Activated CD8-positive, alpha-beta memory T cell treated with anti-CD3 and anti-CD28 coated beads, Interleukin-2, amount 10 ng/mL, durations not matched to agents 7 days and 5 days (primary cell): Measurements from ENCODE around the gene CAMTA2. TPM values are rescaled to one million over a fixed set of nuclear protein-coding genes. Genes with fewer than 3 reads are reported as not detected.

Experiments
- ATAC-seq: fragments of 150-1000 bp; cut with Tn5 transposase; one replicate; pipeline ENCODE4 v1.10.0; 2021; ENCODE audit warnings: moderate library complexity
- CTCF ChIA-PET: fragments of 350-600 bp; sonication (Branson Sonifier 250); formaldehyde crosslinking; loops from one replicate; lab custom pipeline; 2021; ENCODE audit warnings: antibody characterized with exemption; lab: Charles Lee
- DNase-seq: peaks from one replicate; pipeline ENCODE4 v3.0.0-alpha.2; 2020
- H3K27ac Mint-ChIP-seq: one replicate; pipeline ENCODE4 v1.8.0; 2021; ENCODE audit warnings: mild to moderate bottlenecking, mixed read lengths
- H3K27me3 Mint-ChIP-seq: one replicate; pipeline ENCODE4 v1.8.0; 2021; ENCODE audit warnings: mixed read lengths
- H3K36me3 Mint-ChIP-seq: one replicate; pipeline ENCODE4 v1.8.0; 2021; ENCODE audit warnings: mild to moderate bottlenecking, mixed read lengths
- H3K4me1 Mint-ChIP-seq: one replicate; pipeline ENCODE4 v1.8.0; 2021; ENCODE audit warnings: mixed read lengths
- H3K4me3 Mint-ChIP-seq: one replicate; pipeline ENCODE4 v1.8.0; 2021; ENCODE audit warnings: mild to moderate bottlenecking, moderate library complexity, mixed read lengths
- H3K9me3 Mint-ChIP-seq: one replicate; pipeline ENCODE4 v1.8.0; 2022; ENCODE audit warnings: low read depth, mixed read lengths
- total RNA-seq, 2 experiments: library from RNA; stranded (reverse); gene quantifications; one replicate each; pipeline ENCODE4 v1.2.3, GENCODE V29; 2021

Gene CAMTA2
- total RNA-seq, 2 experiments from 2014 or later = 60.6 to 72.5 TPM

DNA sequence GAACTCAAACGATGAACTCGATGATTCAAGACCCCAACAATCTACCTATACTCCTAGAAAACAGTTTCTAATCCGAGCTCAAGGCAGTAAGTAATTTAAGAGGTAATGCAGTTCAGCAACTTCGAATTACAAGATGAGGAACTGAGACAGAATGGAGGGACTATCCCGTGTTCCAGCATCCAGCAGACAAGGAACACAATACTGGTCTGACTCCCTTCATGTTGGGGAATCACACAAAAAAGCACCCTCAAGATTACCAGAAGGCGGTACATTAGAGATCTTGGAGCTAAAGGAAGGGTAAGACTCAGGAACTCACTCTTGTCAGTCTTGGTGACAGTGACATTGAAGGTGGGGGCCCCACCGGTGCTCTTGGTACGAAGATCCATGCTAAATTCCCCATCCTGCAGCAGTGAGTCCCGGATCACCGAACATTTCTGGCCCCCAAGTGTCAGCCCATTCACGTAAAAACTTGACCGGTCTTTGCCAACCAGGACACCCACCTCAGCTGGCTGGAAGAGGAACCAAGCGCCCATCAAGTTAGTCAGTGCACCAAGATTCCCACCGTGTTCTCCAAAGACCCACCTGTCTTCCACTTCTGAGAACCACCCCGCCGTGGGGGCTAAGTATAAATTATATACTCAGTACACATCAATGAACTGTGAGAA is 41.0 kb downstream of the CAMTA2 start:
- peak overlapping the region; percentile 92 for H3K27ac Mint-ChIP-seq
- CTCF ChIA-PET = interaction anchor here (0.7 to 4.4 kb wide), 5 partner anchors 21 to 802 kb away, joined by 3 to 34 read pairs (median 5); partner anchors contain the start of gene SPAG7
- ATAC-seq (no peak), DNase-seq (no peak)
- peak overlapping the region; percentile 98 for H3K4me3 Mint-ChIP-seq
- no peaks in the 10 kb centered on the region for H3K9me3 Mint-ChIP-seq
- peaks cover 58% of the 10 kb centered on the region for H3K4me1 Mint-ChIP-seq
- H3K36me3 Mint-ChIP-seq = peaks cover 57% of the 10 kb centered on the region
- H3K27me3 Mint-ChIP-seq = no peaks in the 10 kb centered on the region

DNA sequence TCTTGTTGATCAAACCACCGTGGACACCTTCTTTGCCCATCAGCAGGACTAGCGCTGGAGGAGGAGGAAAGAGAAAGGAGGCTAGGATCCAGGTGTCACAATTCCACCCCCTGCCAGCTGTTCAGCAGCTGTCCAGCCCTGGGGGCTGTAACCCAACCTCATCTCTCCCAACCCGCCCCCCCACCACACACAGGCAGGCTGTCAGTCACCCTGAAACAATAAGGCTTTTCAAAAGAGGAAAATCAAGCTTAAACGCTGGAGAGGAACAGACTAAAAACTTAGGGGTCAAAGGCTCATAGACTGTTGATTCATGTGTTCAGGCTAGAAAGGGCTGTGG is 41.6 kb downstream of the CAMTA2 start:
- peaks cover 62% of the 10 kb centered on the region for H3K36me3 Mint-ChIP-seq
- peaks cover 52% of the 10 kb centered on the region for H3K4me1 Mint-ChIP-seq
- ATAC-seq = no peak
- H3K9me3 Mint-ChIP-seq = no peaks in the 10 kb centered on the region
- H3K27ac Mint-ChIP-seq = peak overlapping the region; percentile 92
- CTCF ChIA-PET = interaction anchor here (0.7 to 4.4 kb wide), 4 partner anchors 21 to 802 kb away, joined by 3 to 34 read pairs (median 7); partner anchors contain the start of gene SPAG7
- no peak for DNase-seq
- H3K27me3 Mint-ChIP-seq = no peaks in the 10 kb centered on the region
- peak overlapping the region; percentile 98 for H3K4me3 Mint-ChIP-seq

DNA sequence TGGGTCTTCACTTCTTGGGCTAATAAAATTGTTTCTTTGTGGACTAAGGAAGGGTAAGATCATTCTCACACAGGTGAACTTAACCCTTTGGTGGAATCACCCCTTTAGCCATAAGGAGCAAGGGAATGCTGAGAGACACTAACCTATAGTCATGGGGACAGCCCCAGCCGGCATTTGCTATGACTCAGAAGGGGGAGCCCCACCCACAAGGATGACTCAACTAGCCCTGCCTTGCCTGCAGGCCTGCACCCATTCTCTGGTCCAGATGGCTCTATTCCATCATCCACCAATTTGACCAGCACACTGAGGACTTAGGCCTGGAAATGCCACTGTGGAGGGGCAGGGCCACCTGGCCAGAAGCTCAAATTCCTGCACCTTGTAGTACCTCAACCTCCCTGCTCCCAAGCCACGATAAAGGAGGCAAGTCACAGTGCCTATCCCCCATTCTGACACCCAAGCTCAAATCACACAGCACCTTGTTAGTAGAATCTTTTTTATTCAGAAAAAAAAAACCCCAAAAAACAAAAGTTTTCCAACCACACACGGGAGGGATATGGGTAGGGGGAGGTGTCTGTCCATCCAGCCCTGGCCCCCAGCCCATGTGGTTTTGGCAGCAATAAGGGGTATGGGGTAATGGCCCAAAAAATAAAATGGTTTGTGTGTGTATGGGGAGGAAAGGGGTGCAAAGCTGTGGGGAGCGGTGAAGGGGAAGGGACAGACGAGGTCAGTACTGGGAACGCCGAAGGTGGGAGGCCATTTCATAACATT is 42.1 kb downstream of the CAMTA2 start:
- H3K4me1 Mint-ChIP-seq = peaks cover 47% of the 10 kb centered on the region
- CTCF ChIA-PET = interaction anchor here (1.2 to 4.4 kb wide), 4 partner anchors 22 to 86 kb away, joined by 4 to 34 read pairs (median 7); partner anchors contain the start of gene SPAG7

DNA sequence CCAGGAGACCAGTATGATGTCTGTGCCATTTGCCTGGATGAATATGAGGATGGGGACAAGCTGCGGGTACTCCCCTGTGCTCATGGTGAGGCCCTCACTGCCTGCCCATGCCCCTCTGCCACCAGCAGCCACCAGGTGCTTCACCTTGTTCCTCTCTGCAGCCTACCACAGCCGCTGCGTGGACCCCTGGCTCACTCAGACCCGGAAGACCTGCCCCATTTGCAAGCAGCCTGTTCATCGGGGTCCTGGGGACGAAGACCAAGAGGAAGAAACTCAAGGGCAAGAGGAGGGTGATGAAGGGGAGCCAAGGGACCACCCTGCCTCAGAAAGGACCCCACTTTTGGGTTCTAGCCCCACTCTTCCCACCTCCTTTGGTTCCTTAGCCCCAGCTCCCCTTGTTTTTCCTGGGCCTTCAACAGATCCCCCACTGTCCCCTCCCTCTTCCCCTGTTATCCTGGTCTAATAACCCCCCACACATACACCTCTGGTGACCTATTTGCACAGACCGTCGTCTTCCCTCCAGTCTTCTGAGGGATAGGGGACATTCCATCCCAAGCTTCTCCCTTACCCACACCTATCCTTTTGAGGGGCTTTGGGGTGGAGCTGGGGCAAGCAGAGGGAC is 42.8 kb downstream of the CAMTA2 start:
- Mint-ChIP-seq H3K4me3 (peak overlapping the region; percentile 98), H3K9me3 (no peaks in the 10 kb centered on the region), H3K4me1 (peaks cover 45% of the 10 kb centered on the region), H3K27ac (peak overlapping the region; percentile 92), H3K36me3 (peaks cover 68% of the 10 kb centered on the region), H3K27me3 (no peaks in the 10 kb centered on the region)
- CTCF ChIA-PET = interaction anchor here (1.3 to 4.4 kb wide), 3 partner anchors 23 to 87 kb away, joined by 4 to 34 read pairs (median 9); partner anchors contain the start of gene SPAG7
- ATAC-seq (no peak), DNase-seq (peak; percentile 67)

More for the DNA sequence above, 42.1 kb downstream of the CAMTA2 start:
- peak; percentile 94 for DNase-seq
- peak; percentile 40 for ATAC-seq
- no peaks in the 10 kb centered on the region for H3K9me3 Mint-ChIP-seq
- H3K36me3 Mint-ChIP-seq = peaks cover 64% of the 10 kb centered on the region
- peak overlapping the region; percentile 98 for H3K4me3 Mint-ChIP-seq
- H3K27me3 Mint-ChIP-seq = no peaks in the 10 kb centered on the region
- peak overlapping the region; percentile 92 for H3K27ac Mint-ChIP-seq

DNA sequence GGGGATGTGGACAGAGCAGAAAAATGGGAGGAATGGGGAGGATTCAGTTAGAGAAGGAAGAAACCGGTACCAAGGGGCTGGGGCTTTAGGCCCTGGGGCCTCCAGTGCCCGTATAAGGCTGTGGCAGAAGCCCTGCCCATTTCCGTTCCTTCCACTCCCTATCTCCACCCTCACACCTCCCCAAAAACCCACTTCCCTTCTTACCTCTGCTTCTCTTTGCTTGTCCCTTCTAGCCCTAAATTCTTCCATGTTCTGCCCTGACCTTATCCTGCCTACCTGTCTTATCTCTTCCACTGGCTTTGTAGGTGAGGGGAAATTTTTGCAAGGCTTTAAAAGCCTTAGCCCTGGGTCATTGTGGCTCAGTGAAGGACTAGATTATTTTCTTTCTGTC is 43.3 kb downstream of the CAMTA2 start:
- H3K9me3 Mint-ChIP-seq = no peaks in the 10 kb centered on the region
- DNase-seq = peak; percentile 84
- peaks cover 47% of the 10 kb centered on the region for H3K4me1 Mint-ChIP-seq
- CTCF ChIA-PET = interaction anchor here (0.8 to 1.3 kb wide), 2 partner anchors 35 to 88 kb away, joined by 3 to 4 read pairs; no protein-coding TSS in a partner anchor
- ATAC-seq = peak; percentile 20
- no peaks in the 10 kb centered on the region for H3K27me3 Mint-ChIP-seq
- H3K36me3 Mint-ChIP-seq = peaks cover 69% of the 10 kb centered on the region
- H3K27ac Mint-ChIP-seq = peak overlapping the region; percentile 92
- H3K4me3 Mint-ChIP-seq = peak overlapping the region; percentile 98

DNA sequence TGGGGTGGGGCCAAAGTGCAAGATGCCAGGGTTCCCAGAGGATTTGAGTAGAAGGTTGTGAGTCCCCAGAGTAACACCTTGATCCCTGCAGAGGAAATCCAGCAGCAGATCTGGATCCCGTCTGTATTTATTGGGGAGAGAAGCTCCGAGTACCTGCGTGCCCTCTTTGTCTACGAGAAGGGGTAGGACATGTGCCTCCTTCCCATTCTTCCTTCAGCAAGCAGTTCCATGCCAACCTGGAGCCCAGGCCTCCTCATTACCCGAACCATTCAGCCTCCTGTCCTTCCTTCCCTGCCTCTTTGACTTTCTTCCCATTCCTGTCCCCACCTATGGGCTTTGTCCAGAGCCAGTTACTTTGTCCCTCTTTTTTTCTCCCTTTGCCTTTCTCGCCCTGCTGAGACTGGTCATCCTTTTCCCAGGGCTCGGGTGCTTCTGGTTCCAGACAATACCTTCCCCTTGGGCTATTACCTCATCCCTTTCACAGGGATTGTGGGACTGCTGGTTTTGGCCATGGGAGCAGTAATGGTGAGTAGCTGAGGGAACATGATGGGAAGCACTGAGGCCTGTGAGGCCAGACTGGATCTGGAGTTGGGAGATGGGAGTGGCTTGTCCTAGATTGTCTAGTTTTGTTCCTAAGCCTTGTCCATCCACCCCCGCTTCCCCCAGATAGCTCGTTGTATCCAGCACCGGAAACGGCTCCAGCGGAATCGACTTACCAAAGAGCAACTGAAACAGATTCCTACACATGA is 44.5 kb downstream of the CAMTA2 start:
- Mint-ChIP-seq H3K36me3 (peaks cover 77% of the 10 kb centered on the region), H3K4me3 (peak overlapping the region; percentile 98), H3K27ac (peak overlapping the region; percentile 92), H3K27me3 (no peaks in the 10 kb centered on the region), H3K9me3 (no peaks in the 10 kb centered on the region), H3K4me1 (peaks cover 53% of the 10 kb centered on the region)
- CTCF ChIA-PET = no interaction called here
- ATAC-seq (no peak), DNase-seq (no peak)

DNA sequence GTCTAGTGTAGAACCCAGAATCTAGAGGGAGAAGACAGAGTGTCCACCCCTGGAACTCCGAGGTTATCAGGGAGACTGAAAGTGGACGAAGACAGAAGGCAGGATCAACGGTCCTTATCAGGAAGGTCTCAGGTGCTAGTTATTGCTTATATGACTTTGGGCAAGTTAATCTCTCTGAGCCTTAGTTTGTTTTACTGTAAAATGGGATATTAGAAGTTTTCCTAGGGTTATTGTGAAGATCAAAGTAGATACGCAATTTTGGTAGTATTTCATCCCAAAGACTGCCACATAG is 46.2 kb downstream of the CAMTA2 start:
- CTCF ChIA-PET = interaction anchor here (2.7 kb wide), 2 partner anchors 32 to 38 kb away, joined by 18 to 24 read pairs; partner anchors contain the start of gene CHRNE
- H3K27me3 Mint-ChIP-seq = no peaks in the 10 kb centered on the region
- ATAC-seq = no peak
- H3K4me3 Mint-ChIP-seq = peak overlapping the region; percentile 98
- peaks cover 61% of the 10 kb centered on the region for H3K4me1 Mint-ChIP-seq
- H3K9me3 Mint-ChIP-seq = no peaks in the 10 kb centered on the region
- H3K36me3 Mint-ChIP-seq = peaks cover 75% of the 10 kb centered on the region
- H3K27ac Mint-ChIP-seq = peak overlapping the region; percentile 92
- DNase-seq = no peak

DNA sequence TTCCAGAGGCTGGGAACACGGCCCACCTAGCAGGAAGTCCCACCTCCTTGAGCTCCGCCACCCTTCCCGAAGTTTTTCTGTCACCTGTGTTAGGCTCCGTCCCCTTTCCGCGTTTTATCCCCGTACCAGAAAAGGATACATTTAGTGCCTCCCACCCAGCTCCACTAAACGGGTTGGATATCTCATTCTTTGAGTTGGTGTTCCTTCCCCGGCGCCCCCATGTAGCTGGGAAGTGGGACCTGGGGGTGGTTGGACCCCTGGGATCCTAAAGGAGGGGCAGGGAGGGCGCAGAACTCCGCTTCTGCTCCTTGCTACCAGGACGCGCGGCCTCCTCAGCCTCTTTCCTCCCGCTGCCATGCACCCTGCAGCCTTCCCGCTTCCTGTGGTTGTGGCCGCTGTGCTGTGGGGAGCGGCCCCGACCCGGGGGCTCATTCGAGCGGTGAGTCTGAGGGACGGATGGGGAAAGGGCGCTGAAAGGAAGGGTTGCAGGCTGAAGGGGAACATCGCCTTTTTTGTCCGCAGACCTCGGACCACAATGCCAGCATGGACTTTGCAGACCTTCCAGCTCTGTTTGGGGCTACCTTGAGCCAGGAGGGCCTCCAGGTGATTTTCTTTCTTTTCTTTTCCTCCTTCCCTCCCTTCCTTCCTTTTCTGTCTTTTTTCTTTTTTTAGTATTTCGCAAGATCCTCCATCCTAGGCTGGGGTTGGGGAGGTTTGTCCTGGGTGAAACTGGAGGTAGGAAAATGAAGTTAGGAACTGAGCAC is 46.7 kb downstream of the CAMTA2 start:
- no peak for ATAC-seq
- H3K27ac Mint-ChIP-seq = peak overlapping the region; percentile 92
- peaks cover 75% of the 10 kb centered on the region for H3K36me3 Mint-ChIP-seq
- CTCF ChIA-PET = interaction anchor here (0.8 to 2.7 kb wide), 15 partner anchors 8 to 231 kb away, joined by 3 to 29 read pairs (median 4); partner anchors contain the start of genes ARRB2, C17orf107, CAMTA2 and CHRNE
- no peaks in the 10 kb centered on the region for H3K27me3 Mint-ChIP-seq
- no peaks in the 10 kb centered on the region for H3K9me3 Mint-ChIP-seq
- DNase-seq = peak; percentile 81
- peak overlapping the region; percentile 98 for H3K4me3 Mint-ChIP-seq
- H3K4me1 Mint-ChIP-seq = peaks cover 62% of the 10 kb centered on the region

DNA sequence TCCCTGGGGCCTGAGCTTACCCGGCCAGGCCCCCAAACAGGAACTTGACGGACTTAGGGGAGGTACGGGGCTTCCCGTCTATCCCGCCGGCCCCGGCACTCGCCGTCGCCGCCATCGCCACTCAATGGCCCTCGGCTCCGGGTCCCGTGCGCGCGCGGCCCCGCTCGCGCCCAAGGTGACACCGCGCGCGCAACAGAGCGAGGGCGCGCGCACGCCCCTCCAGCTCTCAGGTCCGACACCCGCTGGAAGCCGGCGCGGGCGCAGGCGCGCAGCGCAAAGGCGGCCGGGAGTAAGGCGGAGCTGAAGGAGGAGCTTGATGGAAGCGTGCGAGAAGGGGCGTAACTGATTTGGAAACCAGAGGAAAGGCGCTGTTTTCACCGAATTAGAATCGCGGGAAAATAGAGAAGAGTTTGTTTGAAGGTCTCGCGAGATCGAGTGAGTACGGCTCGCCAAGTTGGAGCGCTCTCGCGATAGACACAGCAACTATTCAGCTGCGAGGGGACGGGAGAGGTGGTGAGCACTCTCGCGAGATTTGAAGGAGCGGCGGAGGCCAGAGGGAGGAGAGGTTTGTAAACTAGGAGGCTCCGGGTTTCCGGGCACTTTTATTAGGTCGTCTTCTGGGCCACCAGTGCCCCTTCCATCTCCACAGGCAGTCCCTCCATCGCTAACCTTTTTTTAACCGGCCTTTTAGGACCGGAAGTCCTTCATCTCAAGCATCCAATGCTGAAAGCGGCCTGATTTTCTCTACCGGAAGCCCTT is 47.5 kb downstream of the CAMTA2 start, which contains the start of the genes RNF167 and SLC25A11:
RNF167 (plus strand) TSS at position 473 of the 759 bp plus-strand sequence. CDS start 642 bp downstream, outside the sequence.
SLC25A11 (minus strand) TSS at position 251 of the 759 bp plus-strand sequence; CDS start at position 115, 136 bp downstream.
- Mint-ChIP-seq H3K36me3 (peaks cover 67% of the 10 kb centered on the region), H3K9me3 (no peaks in the 10 kb centered on the region), H3K4me1 (peaks cover 60% of the 10 kb centered on the region), H3K4me3 (peak within 1 kb of the TSS; percentile 98), H3K27ac (peak within 1 kb of the TSS; percentile 92), H3K27me3 (no peaks in the 10 kb centered on the region)
- ATAC-seq (peak; percentile 84), DNase-seq (peak; percentile 99)
- CTCF ChIA-PET = interaction anchor here (0.8 to 2.7 kb wide), 17 partner anchors 9 to 230 kb away, joined by 3 to 29 read pairs (median 4); partner anchors contain the start of genes ARRB2, C17orf107, CAMTA2 and CHRNE

DNA sequence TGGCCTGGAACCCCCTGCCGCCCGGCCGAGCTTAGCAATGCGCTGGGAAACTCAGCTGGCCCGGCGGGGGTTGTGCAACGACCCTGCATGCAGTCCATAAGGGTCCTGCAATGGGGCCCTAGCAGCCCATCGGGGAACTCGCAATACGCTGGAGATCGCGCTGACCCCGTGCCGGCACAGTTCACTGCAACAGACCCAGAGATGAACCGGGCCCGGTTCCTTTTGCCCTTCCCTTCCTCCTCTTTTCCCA is 48.0 kb downstream of the CAMTA2 start:
- peaks cover 59% of the 10 kb centered on the region for H3K4me1 Mint-ChIP-seq
- no peak for ATAC-seq

More for the DNA sequence above, 48.0 kb downstream of the CAMTA2 start:
- peaks cover 62% of the 10 kb centered on the region for H3K36me3 Mint-ChIP-seq
- peak overlapping the region; percentile 98 for H3K4me3 Mint-ChIP-seq
- CTCF ChIA-PET = interaction anchor here (0.8 to 2.7 kb wide), 17 partner anchors 9 to 372 kb away, joined by 3 to 29 read pairs (median 4); partner anchors contain the start of genes ARRB2, C17orf107, CAMTA2 and CHRNE
- H3K27me3 Mint-ChIP-seq = no peaks in the 10 kb centered on the region
- peak overlapping the region; percentile 83 for H3K27ac Mint-ChIP-seq
- H3K9me3 Mint-ChIP-seq = no peaks in the 10 kb centered on the region
- DNase-seq = no peak
